Trophoblast cell (in vitro differentiated cells and primary cell): Measurements from ENCODE around the gene CCDC61.

Experiments
- DNase-seq, 2 donors: peaks; one replicate each; pipeline ENCODE4 v3.0.0-alpha.2; 2016
- H2AFZ ChIP-seq: 2 replicates; pipeline ENCODE4 v1.6.1; 2013; ENCODE audit warnings: low read length, moderate library complexity, mild to moderate bottlenecking; ENCODE audit not compliant: insufficient read depth, poor library complexity
- H2AK5ac ChIP-seq: 2 replicates; pipeline ENCODE4 v1.6.1; 2013; ENCODE audit warnings: mild to moderate bottlenecking, low read length
- H2BK120ac ChIP-seq: 2 replicates; pipeline ENCODE4 v1.6.1; 2013; ENCODE audit warnings: low read length, mild to moderate bottlenecking, moderate library complexity; ENCODE audit not compliant: insufficient read depth, poor library complexity
- H2BK12ac ChIP-seq: 2 replicates; pipeline ENCODE4 v1.6.1; 2013; ENCODE audit warnings: mild to moderate bottlenecking, low read length, moderate library complexity
- H2BK5ac ChIP-seq: 2 replicates; pipeline ENCODE4 v1.6.1; 2013; ENCODE audit warnings: low read length, low read depth, moderate library complexity, mild to moderate bottlenecking; ENCODE audit not compliant: poor library complexity
- H3K14ac ChIP-seq: 2 replicates; pipeline ENCODE4 v1.6.1; 2013; ENCODE audit warnings: mild to moderate bottlenecking, low read length
- H3K18ac ChIP-seq: 2 replicates; pipeline ENCODE4 v1.6.1; 2013; ENCODE audit warnings: mild to moderate bottlenecking, low read length
- H3K23ac ChIP-seq: 2 replicates; pipeline ENCODE4 v1.6.1; 2013; ENCODE audit warnings: low read length
- H3K27ac ChIP-seq: 2 replicates; pipeline ENCODE4 v1.5.1; 2013; ENCODE audit warnings: low read depth, mild to moderate bottlenecking, inconsistent platforms, low read length, moderate library complexity
- H3K27me3 ChIP-seq: 2 replicates; pipeline ENCODE4 v1.6.1; 2013; ENCODE audit warnings: inconsistent platforms, mild to moderate bottlenecking, low read length, moderate library complexity; ENCODE audit not compliant: insufficient read depth
- H3K36me3 ChIP-seq, 2 experiments: 1 replicate in 1 of 2; 2 replicates in 1 of 2; pipeline ENCODE4 v1.6.1; 2013; ENCODE audit warnings: low read length in 2 of 2, mild to moderate bottlenecking in 2 of 2, moderate library complexity in 1 of 2; ENCODE audit not compliant: insufficient read depth in 2 of 2, control insufficient read depth in 1 of 2
- H3K4ac ChIP-seq: 2 replicates; pipeline ENCODE4 v1.6.1; 2013; ENCODE audit warnings: low read depth, mild to moderate bottlenecking, low read length, moderate library complexity
- H3K4me1 ChIP-seq, 2 experiments: 1 replicate in 1 of 2; 2 replicates in 1 of 2; pipeline ENCODE4 v1.6.1; 2013; ENCODE audit warnings: low read length in 2 of 2, mild to moderate bottlenecking in 2 of 2, moderate library complexity in 1 of 2; ENCODE audit not compliant: insufficient read depth in 2 of 2, control insufficient read depth in 1 of 2
- H3K4me2 ChIP-seq: 2 replicates; pipeline ENCODE4 v1.6.1; 2013; ENCODE audit warnings: inconsistent platforms, mild to moderate bottlenecking, low read length, moderate library complexity
- H3K4me3 ChIP-seq: 2 replicates; pipeline ENCODE4 v1.5.1; 2013; ENCODE audit warnings: mild to moderate bottlenecking, low read depth, low read length, inconsistent platforms
- H3K79me1 ChIP-seq: one replicate; pipeline ENCODE4 v1.6.1; 2013; ENCODE audit warnings: low read length
- H3K79me2 ChIP-seq: 2 replicates; pipeline ENCODE4 v1.6.1; 2013; ENCODE audit warnings: low read length, mild to moderate bottlenecking; ENCODE audit not compliant: control insufficient read depth, insufficient read depth, poor library complexity
- H3K9ac ChIP-seq: 2 replicates; pipeline ENCODE4 v1.6.1; 2013; ENCODE audit warnings: mild to moderate bottlenecking, low read length
- H3K9me3 ChIP-seq: 2 replicates; pipeline ENCODE4 v1.6.1; 2013; ENCODE audit warnings: low read depth, mild to moderate bottlenecking, control low read depth, inconsistent platforms, low read length; ENCODE audit not compliant: insufficient read depth
- H4K12ac ChIP-seq: 2 replicates; pipeline ENCODE4 v1.6.1; 2013; ENCODE audit warnings: low read depth, mild to moderate bottlenecking, low read length, moderate library complexity
- H4K8ac ChIP-seq: 2 replicates; pipeline ENCODE4 v1.6.1; 2013; ENCODE audit warnings: low read depth, mild to moderate bottlenecking, low read length, moderate library complexity
- H4K91ac ChIP-seq: one replicate; pipeline ENCODE4 v1.6.1; 2013; ENCODE audit warnings: low read depth, mild to moderate bottlenecking, low read length, moderate library complexity
- WGBS: extraction: QIAGEN DNeasy Blood & Tissue Kit; methylation state at CpG from one replicate; pipeline ENCODE4 v1.1.7; 2013; ENCODE audit warnings: missing lambda C conversion rate; ENCODE audit not compliant: insufficient read length, insufficient coverage; ENCODE audit errors: extremely low coverage; 5-methylcytosine and 5-hydroxymethylcytosine counted together

Gene CCDC61

GRCh38 chr19:45998834-45999233, 3.6 kb downstream of the CCDC61 start:
- no peaks in the 10 kb centered on the region for H3K27me3 ChIP-seq
- no peak overlapping the region for H3K14ac ChIP-seq
- H3K4ac ChIP-seq, result no peak overlapping the region
- no peaks in the 10 kb centered on the region for H3K9me3 ChIP-seq
- H3K4me2 ChIP-seq, result no peak overlapping the region
- peaks cover 0 to 3% of the 10 kb centered on the region in 2 experiments for H3K36me3 ChIP-seq
- H4K12ac ChIP-seq, result no peak overlapping the region
- H2AFZ ChIP-seq, result no peak overlapping the region
- peaks cover 4% of the 10 kb centered on the region for H3K79me2 ChIP-seq
- H3K27ac ChIP-seq, result no peak overlapping the region
- H4K91ac ChIP-seq, result no peak overlapping the region
- H4K8ac ChIP-seq, result no peak overlapping the region
- H2AK5ac ChIP-seq, result no peak overlapping the region
- no peak overlapping the region for H2BK12ac ChIP-seq
- no peak overlapping the region for H2BK5ac ChIP-seq
- H3K4me3 ChIP-seq, result no peak overlapping the region
- no CpG with 5 or more reads among the region's 4 CpGs for WGBS
- peaks cover 3% of the 10 kb centered on the region for H3K79me1 ChIP-seq
- no peak overlapping the region for H3K18ac ChIP-seq
- peaks cover 13 to 20% of the 10 kb centered on the region in 2 experiments for H3K4me1 ChIP-seq
- no peak overlapping the region for H3K9ac ChIP-seq
- no peak for DNase-seq
- H3K23ac ChIP-seq, result no peak overlapping the region
- H2BK120ac ChIP-seq, result no peak overlapping the region

- H3K27ac ChIP-seq, result no peak overlapping the region
- peaks cover 4% of the 10 kb centered on the region for H3K79me2 ChIP-seq
- no peak overlapping the region for H2BK120ac ChIP-seq
- WGBS, result no CpG with 5 or more reads among the region's 14 CpGs
- DNase-seq, result peak; percentile 47 to 60
- H3K27me3 ChIP-seq, result no peaks in the 10 kb centered on the region
- H4K12ac ChIP-seq, result no peak overlapping the region
- H3K18ac ChIP-seq, result no peak overlapping the region
- H3K4me2 ChIP-seq, result peak overlapping the region; percentile 43
- no peak overlapping the region for H2AK5ac ChIP-seq
- H3K36me3 ChIP-seq, result peaks cover 0 to 3% of the 10 kb centered on the region in 2 experiments
- no peak overlapping the region for H2BK12ac ChIP-seq
- no peak overlapping the region for H4K91ac ChIP-seq
- H3K9me3 ChIP-seq, result no peaks in the 10 kb centered on the region
- no peak overlapping the region for H3K9ac ChIP-seq
- peaks cover 3% of the 10 kb centered on the region for H3K79me1 ChIP-seq
- H2BK5ac ChIP-seq, result no peak overlapping the region
- H3K4me1 ChIP-seq, result peaks cover 13 to 20% of the 10 kb centered on the region in 2 experiments
- no peak overlapping the region for H4K8ac ChIP-seq
- H2AFZ ChIP-seq, result no peak overlapping the region
- H3K4ac ChIP-seq, result no peak overlapping the region
- H3K23ac ChIP-seq, result no peak overlapping the region
- no peak overlapping the region for H3K14ac ChIP-seq
- no peak overlapping the region for H3K4me3 ChIP-seq
Measured at GRCh38 chr19:45999653-46000121, 4.4 kb downstream of the CCDC61 start.

GRCh38 chr19:46000491-46001246, 5.4 kb downstream of the CCDC61 start:
- Histone ChIP-seq H4K91ac (no peak overlapping the region), H3K4ac (no peak overlapping the region), H4K12ac (no peak overlapping the region), H3K79me1 (no peaks in the 10 kb centered on the region), H3K4me3 (peak overlapping the region; percentile 61), H3K4me1 (peaks cover 13 to 19% of the 10 kb centered on the region in 2 experiments), H2BK5ac (no peak overlapping the region), H3K14ac (no peak overlapping the region), H3K36me3 (peaks cover 0 to 3% of the 10 kb centered on the region in 2 experiments), H3K18ac (no peak overlapping the region), H3K27ac (no peak overlapping the region), H3K23ac (no peak overlapping the region), H3K9ac (no peak overlapping the region), H2AK5ac (no peak overlapping the region), H3K4me2 (peak overlapping the region; percentile 81), H3K79me2 (peaks cover under 1% of the 10 kb centered on the region), H2AFZ (peak overlapping the region; percentile 17), H2BK120ac (no peak overlapping the region), H4K8ac (no peak overlapping the region), H3K27me3 (no peaks in the 10 kb centered on the region), H3K9me3 (no peaks in the 10 kb centered on the region), H2BK12ac (no peak overlapping the region)
- WGBS, result no CpG with 5 or more reads among the region's 34 CpGs
- peak in 1 of 2 donors; percentile 28 for DNase-seq

GRCh38 chr19:46002678-46003275, 7.5 kb downstream of the CCDC61 start:
- Histone ChIP-seq H3K9me3 (no peaks in the 10 kb centered on the region), H2AK5ac (no peak overlapping the region), H3K27ac (no peak overlapping the region), H3K9ac (no peak overlapping the region), H3K23ac (no peak overlapping the region), H4K91ac (no peak overlapping the region), H3K4me3 (no peak overlapping the region), H3K4me1 (peaks cover 8 to 14% of the 10 kb centered on the region in 2 experiments), H3K79me2 (no peaks in the 10 kb centered on the region), H3K36me3 (peaks cover 4 to 8% of the 10 kb centered on the region in 2 experiments), H2BK12ac (no peak overlapping the region), H3K4me2 (no peak overlapping the region), H4K12ac (no peak overlapping the region), H2BK5ac (no peak overlapping the region), H3K4ac (no peak overlapping the region), H2AFZ (no peak overlapping the region), H4K8ac (no peak overlapping the region), H3K79me1 (no peaks in the 10 kb centered on the region), H3K14ac (no peak overlapping the region), H3K18ac (no peak overlapping the region), H2BK120ac (no peak overlapping the region), H3K27me3 (no peaks in the 10 kb centered on the region)
- no peak for DNase-seq
- WGBS, result no CpG with 5 or more reads among the region's 15 CpGs
